ENCODE results near the gene NUAK1. TPM values are rescaled to one million over a fixed set of nuclear protein-coding genes. Genes with fewer than 3 reads are reported as not detected.

Gene NUAK1
- total RNA-seq, 1 experiment from 2014 or later, result 50.3 TPM

DNA sequence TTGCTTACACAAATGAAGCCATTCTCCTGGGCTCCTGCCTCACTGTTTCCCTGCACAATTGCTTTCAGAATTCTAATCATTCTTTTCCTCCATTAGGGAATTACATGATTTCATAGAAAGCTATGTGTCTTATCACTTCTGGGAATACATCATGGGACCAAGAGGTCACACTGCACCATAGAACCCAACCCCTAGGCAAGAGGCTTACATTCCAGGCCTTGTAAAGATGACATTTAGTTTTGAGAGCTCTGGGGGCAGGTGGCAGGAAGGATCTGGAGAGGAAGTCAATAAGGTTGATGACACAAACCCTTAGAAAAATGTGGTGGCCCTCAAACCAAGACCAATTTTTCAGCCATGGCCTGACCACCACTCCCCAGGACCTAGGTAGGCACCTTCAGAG is 57.1 kb downstream of the NUAK1 start:
- CTCF ChIA-PET, result no interaction called here
- Histone ChIP-seq H3K36me3 (ENCODE audit: control insufficient read depth, insufficient read depth, low read length) (peaks cover 2% of the 10 kb centered on the region; the same call in 1 of the 2 replicates), H3K27ac (ENCODE audit: low read length) (peak overlapping the region; percentile 88)

DNA sequence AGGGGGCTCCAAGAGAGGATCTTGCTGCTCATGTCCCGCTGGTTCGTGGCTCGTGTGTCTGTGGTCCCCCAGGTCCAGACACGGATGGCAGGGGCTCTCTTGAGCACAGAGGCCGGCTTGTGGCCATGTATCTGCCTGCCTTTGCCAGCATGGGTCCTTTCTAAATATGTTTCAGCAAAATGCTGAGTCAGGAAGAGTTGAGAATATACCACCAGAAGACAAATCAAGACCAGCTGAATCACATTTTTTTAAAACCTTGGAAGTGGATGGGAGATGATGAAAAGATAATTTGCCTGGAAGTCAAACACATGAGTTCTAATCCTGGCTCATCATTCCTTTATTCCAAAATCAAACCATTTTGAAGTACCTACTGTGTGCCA is 58.0 kb downstream of the NUAK1 start:
- Histone ChIP-seq H3K4me1 (ENCODE audit: control insufficient read depth, insufficient read depth, low read length) (peaks cover 60% of the 10 kb centered on the region), H3K9me3 (ENCODE audit: control insufficient read depth, insufficient read depth, low read depth, low read length) (no peaks in the 10 kb centered on the region), H3K36me3 (ENCODE audit: control insufficient read depth, insufficient read depth, low read length) (peaks cover 2% of the 10 kb centered on the region; the same call in 1 of the 2 replicates), H3K4me3 (ENCODE audit: low read depth in 2 of 2, low read length in 2 of 2) (no peak overlapping the region), H3K27ac (ENCODE audit: low read length) (peak overlapping the region; percentile 52), H3K27me3 (ENCODE audit: control insufficient read depth, insufficient read depth, low read length) (no peaks in the 10 kb centered on the region)
- DNase-seq (ENCODE audit: low read depth, low spot score), result no peak
- in situ Hi-C loops (cut with HindIII; ENCODE audit: low pct_unique_long_range_greater_than_20kb, low sequenced_read_pairs) (no loop called here), intact Hi-C loops (cut with micrococcal nuclease; ENCODE audit: unreplicated experiment) (loop anchor here (5.0 kb wide), 1 partner anchor 167 kb away; the partner anchor contains the start of gene CKAP4)
- ATAC-seq, result no peak
- CTCF ChIA-PET, result no interaction called here
- BruUV-seq (replicated peaks), result no TSS peak
- POLR2A ChIA-PET, result no interaction called here
- no peak for TF ChIP-seq TCF7L2 (IDR thresholded peaks at IDR 0.05; ENCODE audit: low read depth, low read length)
- no peak for TF ChIP-seq POLR2AphosphoS5 (IDR thresholded peaks at IDR 0.05; ENCODE audit: low read depth, low read length)
- TF ChIP-seq SIN3A (IDR thresholded peaks at IDR 0.05; ENCODE audit: borderline replicate concordance, insufficient read depth, low read depth, low read length), result no peak
- TF ChIP-seq, protein P1, sequence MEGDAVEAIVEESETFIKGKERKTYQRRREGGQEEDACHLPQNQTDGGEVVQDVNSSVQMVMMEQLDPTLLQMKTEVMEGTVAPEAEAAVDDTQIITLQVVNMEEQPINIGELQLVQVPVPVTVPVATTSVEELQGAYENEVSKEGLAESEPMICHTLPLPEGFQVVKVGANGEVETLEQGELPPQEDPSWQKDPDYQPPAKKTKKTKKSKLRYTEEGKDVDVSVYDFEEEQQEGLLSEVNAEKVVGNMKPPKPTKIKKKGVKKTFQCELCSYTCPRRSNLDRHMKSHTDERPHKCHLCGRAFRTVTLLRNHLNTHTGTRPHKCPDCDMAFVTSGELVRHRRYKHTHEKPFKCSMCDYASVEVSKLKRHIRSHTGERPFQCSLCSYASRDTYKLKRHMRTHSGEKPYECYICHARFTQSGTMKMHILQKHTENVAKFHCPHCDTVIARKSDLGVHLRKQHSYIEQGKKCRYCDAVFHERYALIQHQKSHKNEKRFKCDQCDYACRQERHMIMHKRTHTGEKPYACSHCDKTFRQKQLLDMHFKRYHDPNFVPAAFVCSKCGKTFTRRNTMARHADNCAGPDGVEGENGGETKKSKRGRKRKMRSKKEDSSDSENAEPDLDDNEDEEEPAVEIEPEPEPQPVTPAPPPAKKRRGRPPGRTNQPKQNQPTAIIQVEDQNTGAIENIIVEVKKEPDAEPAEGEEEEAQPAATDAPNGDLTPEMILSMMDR (IDR thresholded peaks at IDR 0.05), result no peak
- TF ChIP-seq, protein P2, sequence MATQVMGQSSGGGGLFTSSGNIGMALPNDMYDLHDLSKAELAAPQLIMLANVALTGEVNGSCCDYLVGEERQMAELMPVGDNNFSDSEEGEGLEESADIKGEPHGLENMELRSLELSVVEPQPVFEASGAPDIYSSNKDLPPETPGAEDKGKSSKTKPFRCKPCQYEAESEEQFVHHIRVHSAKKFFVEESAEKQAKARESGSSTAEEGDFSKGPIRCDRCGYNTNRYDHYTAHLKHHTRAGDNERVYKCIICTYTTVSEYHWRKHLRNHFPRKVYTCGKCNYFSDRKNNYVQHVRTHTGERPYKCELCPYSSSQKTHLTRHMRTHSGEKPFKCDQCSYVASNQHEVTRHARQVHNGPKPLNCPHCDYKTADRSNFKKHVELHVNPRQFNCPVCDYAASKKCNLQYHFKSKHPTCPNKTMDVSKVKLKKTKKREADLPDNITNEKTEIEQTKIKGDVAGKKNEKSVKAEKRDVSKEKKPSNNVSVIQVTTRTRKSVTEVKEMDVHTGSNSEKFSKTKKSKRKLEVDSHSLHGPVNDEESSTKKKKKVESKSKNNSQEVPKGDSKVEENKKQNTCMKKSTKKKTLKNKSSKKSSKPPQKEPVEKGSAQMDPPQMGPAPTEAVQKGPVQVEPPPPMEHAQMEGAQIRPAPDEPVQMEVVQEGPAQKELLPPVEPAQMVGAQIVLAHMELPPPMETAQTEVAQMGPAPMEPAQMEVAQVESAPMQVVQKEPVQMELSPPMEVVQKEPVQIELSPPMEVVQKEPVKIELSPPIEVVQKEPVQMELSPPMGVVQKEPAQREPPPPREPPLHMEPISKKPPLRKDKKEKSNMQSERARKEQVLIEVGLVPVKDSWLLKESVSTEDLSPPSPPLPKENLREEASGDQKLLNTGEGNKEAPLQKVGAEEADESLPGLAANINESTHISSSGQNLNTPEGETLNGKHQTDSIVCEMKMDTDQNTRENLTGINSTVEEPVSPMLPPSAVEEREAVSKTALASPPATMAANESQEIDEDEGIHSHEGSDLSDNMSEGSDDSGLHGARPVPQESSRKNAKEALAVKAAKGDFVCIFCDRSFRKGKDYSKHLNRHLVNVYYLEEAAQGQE (IDR thresholded peaks at IDR 0.05; ENCODE audit: insufficient read depth in 1 of 2, low read depth in 2 of 2, low read length in 1 of 2), result no peak

More for the DNA sequence above, 57.1 kb downstream of the NUAK1 start:
- Histone ChIP-seq H3K9me3 (ENCODE audit: control insufficient read depth, insufficient read depth, low read depth, low read length) (no peaks in the 10 kb centered on the region), H3K4me3 (ENCODE audit: low read depth in 2 of 2, low read length in 2 of 2) (no peak overlapping the region), H3K4me1 (ENCODE audit: control insufficient read depth, insufficient read depth, low read length) (peaks cover 53% of the 10 kb centered on the region), H3K27me3 (ENCODE audit: control insufficient read depth, insufficient read depth, low read length) (no peaks in the 10 kb centered on the region)
- DNase-seq (ENCODE audit: low read depth, low spot score) (no peak), ATAC-seq (no peak)
- intact Hi-C loops (cut with micrococcal nuclease; ENCODE audit: unreplicated experiment) (loop anchor here (5.0 kb wide), 1 partner anchor 166 kb away; the partner anchor contains the start of gene CKAP4), in situ Hi-C loops (cut with HindIII; ENCODE audit: low pct_unique_long_range_greater_than_20kb, low sequenced_read_pairs) (no loop called here)
- POLR2A ChIA-PET, result no interaction called here
- TF ChIP-seq, protein P2 (IDR thresholded peaks at IDR 0.05; ENCODE audit: insufficient read depth in 1 of 2, low read depth in 2 of 2, low read length in 1 of 2), result no peak
- TF ChIP-seq TCF7L2 (IDR thresholded peaks at IDR 0.05; ENCODE audit: low read depth, low read length) (no peak), SIN3A (IDR thresholded peaks at IDR 0.05; ENCODE audit: borderline replicate concordance, insufficient read depth, low read depth, low read length) (no peak), POLR2AphosphoS5 (IDR thresholded peaks at IDR 0.05; ENCODE audit: low read depth, low read length) (no peak)
- TF ChIP-seq, protein P1 (IDR thresholded peaks at IDR 0.05), result no peak
- BruUV-seq (replicated peaks), result no TSS peak
